OCI-LY1 (cell line): Measurements from ENCODE around the gene BPIFA2.

Experiments used
- CTCF ChIP-seq: fragments of 200-600 bp; sonication (generic), shearing (Covaris generic); IDR thresholded peaks from 2 replicates; pipeline ENCODE4 v1.5.1; 2017; ENCODE audit warnings: mild to moderate bottlenecking, antibody characterized with exemption, low read length, moderate library complexity, mixed read lengths
- EZH2 ChIP-seq: fragments of 200-600 bp; sonication (generic), shearing (Covaris generic); IDR thresholded peaks from 2 replicates; pipeline ENCODE4 v1.8.0; 2017; ENCODE audit warnings: borderline replicate concordance, mixed run types, mild to moderate bottlenecking, antibody characterized with exemption, low read length, moderate library complexity, mixed read lengths

- no peak for TF ChIP-seq CTCF
- TF ChIP-seq EZH2: no peak
Measured at GRCh38 chr20:33209789-33210188, 41.8 kb downstream of the BPIFA2 start.
